ENCODE measurements around the gene PLCB4.

Gene PLCB4

DNA sequence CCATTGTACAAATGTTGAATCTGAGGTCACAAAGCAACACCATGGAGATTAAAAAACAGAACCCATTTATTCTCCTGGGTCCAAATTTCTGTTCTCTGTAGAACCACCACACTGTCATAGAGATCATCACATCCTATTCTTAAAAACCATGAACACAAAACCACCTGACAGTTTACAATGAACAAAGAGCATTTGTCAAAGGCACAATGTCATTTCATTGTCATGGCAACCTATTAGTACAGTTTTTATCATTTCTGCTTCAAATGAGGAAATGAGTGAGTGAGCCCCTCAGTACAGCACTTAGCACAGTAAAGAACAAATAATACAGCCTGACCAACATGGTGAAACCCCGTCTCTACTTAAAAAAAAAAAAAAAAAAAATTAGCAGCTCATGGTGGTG is 422.4 kb downstream of the PLCB4 start:
- no peak for DNase-seq (ENCODE audit: low read depth, low spot score)

DNA sequence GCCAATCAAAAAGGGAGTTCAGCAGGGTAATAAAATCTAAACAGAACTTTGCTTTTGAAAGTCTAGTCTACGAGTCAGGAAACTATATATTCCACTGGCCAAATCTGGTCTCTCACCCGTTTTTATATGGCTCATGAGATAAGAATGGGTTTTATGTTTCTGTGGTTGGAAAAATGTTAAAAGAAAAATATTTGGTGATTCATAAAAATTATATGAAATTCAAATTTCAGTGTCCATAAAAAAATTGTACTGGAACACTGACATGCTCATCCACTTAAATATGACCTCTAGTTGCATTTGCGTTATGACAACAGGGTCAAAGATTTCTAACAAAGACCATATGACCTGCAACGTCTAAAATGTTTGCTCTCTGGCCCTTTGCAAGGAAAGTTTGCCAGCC is 423.2 kb downstream of the PLCB4 start:
- no peak for DNase-seq (ENCODE audit: low read depth, low spot score)

DNA sequence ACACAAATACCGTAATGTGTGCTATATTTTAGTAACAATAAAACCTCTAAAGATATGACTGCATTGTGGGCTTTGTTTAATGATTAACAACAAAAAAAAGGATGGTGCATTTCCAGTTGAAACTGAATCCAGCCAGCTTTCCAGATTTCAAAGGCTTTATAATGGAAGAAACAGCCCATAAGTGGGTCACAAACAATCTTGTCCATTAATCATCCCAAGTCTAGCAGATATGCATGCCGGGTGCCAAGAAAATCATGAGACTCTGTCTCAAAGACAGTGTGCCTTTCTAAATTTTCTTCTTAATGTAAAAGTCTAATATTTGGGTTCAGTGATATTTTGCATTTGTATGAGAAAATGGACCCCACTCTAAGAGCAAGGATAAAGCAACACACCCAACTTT is 424.9 kb downstream of the PLCB4 start:
- no peak for DNase-seq (ENCODE audit: low read depth, low spot score)

DNA sequence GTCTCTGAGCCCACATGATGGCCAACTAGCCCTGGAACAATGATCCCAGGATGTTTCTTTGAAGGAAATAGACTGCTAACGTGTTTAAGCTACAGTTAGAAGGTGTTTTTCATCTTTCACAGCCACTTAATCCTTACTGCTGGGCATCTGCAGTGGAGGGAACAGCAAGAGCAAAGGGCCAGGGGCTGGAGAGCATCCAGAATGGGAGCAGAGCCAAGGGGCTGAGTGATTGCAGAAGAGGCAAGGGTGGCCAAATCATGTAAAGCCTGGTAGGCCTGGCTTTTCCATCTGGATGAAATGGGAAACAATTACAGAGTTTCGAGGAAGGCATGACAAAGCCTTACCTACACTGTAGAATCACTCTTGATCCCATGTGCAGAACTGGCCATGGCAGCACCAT is 426.8 kb downstream of the PLCB4 start:
- no peak for DNase-seq (ENCODE audit: low read depth, low spot score)

DNA sequence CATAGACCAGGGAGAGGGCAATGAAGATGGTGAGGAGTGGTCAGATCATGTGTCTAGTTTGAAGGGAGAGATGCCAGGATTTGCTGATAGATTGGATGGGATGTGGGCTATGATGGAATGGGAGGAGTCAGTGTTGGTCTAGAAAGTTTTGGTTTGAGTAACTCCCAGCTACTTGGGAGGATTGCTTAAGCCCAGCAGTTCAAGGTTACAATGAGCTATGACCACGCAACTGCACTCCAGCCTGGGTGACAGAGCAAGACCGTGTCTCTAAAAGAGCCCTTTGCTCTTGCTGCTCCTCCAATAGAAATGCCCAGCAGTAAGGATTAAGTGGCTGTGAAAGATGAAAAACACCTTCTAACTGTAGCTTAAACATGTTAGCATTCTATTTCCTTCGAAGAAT is 427.3 kb downstream of the PLCB4 start:
- no peak for DNase-seq (ENCODE audit: low read depth, low spot score)

DNA sequence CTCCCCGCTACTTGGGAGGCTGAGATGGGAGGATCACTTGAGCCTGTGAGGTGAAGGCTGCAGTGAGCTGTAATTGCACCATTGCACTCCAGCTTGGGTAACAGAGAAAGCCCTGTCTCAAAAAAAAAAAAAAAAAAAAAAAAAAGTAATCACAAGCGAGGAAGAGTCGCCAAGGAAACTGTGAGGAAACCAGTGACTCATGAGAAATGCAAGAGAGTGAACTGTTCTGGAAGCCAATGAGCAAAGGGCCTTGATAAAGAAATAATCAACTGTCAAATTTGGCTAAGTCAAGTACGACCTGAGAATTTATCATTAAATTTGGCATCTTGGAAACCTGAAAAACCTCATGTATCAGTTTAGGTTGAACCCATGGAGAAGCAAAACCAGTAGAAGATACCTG is 429.4 kb downstream of the PLCB4 start:
- DNase-seq (ENCODE audit: low read depth, low spot score), result no peak

DNA sequence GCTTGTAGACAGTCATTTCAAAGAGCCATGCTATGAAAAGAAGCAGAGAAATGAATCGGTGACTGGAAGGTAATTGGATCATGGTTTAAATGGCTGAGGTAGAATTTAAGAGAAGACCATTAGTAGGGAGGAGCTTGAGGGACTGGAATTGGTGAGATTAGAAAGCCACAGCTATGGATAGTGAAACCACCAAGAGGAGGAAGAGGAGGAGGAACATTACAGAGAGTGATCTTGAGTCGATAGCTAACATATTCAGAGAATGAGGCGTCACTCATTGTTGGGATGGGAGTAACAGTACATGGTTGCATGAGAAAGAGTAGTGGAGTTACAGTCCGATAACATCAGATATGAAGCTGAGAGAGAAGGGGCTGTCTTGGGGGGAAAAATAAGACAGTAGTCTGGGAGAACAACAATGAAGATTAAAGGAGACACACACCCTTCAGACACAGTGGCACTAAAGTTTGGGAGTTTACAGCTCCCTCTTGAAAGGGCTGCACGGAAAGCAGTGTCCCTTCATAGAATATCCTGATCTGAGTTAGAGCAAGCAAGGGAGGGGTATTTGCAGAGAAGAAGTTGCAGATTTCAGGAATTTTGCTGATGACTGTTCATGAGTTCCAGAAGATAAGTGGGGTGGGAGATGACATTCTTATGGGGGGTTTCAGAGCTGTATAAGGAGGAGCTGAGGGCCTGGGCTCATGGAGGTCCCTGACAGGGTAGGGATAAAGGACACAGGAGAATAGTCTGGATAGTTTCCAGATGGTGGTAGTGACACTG is 430.4 kb downstream of the PLCB4 start:
- DNase-seq (ENCODE audit: low read depth, low spot score), result no peak

DNA sequence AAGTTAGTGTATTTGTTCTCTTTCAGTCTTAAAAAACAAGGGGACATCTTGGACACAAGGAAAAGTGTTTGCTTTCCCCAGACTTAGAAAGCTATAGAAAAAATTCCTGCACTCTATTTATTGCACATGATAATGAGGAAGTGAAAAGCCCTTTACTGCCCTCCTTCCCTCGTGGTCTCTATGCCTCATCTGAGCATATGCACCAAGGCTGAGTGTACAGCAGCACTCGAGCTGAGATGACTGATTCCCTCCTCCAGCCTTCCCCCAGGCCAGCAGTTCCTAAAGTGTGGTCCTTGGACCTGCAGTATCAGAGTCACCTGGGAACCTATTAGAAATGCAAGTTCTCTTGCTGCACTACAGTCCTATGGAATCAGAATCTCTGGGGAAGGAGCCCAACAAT is 431.2 kb downstream of the PLCB4 start:
- DNase-seq (ENCODE audit: low read depth, low spot score), result no peak

DNA sequence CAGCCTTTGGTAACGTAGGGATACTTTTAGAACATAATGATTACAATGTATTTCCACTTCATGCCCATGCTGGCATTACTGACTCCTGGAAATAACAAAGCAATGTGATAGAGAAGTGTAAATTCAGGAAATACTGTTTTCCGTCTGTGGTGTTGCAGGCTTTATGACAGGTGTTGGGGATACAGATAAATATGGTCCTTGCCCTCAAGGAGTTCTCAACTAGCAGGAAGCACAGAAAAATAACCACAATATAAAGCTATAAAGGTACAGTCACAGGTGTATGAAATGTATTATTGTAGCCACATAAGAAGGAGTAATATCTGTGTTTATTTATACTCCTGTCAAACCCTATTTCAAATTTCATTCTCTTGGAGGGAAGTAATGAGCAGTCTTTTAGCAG is 432.6 kb downstream of the PLCB4 start:
- no peak for DNase-seq (ENCODE audit: low read depth, low spot score)

DNA sequence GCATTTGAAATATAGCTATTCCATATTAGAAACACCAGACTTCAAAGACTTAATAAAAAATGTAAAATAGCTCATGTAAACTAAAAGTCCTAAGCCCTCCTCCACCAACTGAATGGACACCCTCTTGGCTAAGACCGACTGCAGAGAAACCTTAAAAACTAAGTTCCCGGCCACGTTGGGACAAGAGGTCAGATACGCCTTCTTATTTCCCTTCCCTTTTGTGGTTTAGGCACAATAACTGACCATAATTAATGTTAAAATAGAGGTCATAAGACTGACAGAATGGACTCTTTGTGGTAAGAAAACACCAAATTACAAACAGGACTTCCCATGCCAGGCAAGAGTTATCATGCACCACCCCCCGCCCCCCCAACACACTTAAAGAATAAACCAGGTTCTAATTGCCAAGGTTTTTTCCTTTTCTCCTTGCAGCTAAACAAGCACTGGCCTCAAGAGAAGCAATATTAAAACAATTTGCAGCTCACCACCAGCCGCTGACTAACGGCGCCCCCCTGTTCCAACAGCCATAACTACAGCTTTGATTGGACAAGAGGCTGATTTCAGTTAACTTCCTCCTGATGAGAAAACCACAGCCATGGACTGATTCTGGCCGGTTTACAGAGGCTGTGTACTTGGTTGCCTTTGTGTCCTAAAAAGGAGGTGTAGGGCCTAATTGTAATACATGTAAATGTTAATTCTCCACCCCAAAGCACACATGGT is 434.8 kb downstream of the PLCB4 start:
- no peak for DNase-seq (ENCODE audit: low read depth, low spot score)

DNA sequence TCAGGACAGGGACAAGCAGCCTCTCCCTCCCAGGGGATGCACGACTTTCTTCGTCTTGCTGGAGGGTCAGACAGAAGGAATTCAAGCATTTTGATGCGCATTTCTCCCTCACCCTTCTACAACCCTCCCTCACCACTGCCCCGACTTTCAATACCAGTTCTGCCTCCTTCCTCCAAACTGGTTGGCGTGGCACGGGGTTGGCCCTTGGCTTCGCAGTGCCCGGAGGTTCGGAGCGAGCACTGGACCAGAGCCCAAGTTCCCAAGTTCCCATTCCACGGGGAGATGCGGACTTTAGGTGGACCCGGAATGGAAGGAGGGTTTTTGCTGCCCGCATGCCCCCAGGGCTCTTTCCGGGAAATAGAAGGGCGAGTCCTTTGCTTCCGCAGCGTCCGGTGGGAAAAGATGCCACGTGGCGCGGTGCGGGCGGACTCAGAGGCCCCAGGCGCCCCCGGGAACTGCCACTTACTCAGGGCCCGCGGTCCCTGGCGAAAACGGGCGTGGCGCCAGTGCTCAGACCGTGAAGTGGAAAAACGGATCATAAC is 437.5 kb downstream of the PLCB4 start:
- no peak for DNase-seq (ENCODE audit: low read depth, low spot score)

DNA sequence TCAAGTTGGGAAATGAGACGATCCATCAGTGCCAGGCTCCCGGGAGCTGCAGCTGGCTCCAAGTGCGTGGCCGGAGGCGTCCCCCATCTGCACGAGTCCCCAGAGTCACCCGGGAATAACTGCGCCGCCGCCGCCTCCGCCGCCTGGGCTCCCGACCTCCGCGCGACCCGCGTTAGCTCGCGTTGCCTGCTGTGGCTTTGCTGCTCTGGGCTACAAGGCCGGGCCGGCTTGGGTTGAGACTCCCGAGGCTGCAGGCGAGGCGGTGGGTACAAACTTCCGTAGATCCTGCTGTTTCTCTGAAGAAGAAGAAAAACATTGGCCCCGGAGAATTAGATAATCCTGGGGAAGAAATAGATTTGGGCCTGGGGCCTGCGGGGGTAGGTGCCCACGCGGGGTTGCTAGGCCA is 438.1 kb downstream of the PLCB4 start:
- DNase-seq (ENCODE audit: low read depth, low spot score), result no peak

DNA sequence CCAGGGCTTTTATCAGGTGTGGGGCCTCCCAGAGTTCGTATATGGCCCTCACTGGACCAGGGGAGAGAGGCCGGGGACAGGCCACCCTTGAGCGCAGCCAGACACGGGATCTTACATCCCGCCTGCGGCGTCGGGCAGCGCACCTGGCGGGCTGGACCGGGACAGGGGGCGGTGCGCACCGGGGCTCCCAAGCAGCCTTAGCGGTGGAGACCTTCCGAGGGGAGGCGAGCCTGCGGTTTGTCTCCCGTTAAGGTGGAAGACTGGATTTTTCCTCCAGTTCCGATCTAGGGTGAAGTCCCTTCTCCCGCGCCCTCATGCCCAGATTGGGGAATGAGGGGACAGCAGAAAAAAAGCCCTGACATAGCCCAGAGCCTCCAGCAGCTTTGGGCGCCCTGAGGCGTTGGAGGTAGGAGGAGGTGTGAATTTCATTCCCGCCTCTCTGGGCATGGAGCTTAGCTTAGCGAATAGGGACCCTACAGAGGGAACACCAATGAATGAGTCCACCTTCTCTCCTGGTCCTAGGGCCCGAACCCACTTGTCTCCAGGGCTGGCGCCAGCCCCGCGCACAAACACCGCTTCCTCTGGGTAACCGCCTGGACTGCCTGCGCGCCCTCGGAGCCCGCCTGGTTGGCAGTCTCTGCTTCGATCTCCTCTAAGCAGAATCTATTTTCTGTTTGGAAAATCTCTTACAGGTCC is 438.8 kb downstream of the PLCB4 start:
- no peak for DNase-seq (ENCODE audit: low read depth, low spot score)

DNA sequence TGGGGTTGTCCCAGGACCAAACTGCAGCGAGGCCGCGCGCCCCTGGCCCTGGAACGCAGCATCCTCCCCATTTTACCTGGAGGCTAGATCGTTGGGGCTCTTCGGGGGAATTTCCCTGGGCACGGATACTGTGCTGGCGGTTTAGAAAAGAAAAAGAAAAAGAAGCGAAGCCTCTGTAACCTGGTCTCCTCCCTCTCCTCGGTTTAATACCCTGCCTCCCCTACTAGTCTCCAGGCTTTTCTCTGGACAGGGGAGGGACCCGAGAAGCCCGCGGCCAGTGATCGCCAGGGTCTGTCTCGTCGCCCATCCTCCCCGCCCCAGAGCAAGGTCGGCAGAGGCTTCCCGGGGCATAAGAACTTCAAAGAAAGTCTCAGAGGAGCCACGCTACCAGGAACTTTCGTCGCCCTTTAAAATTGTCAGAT is 439.4 kb downstream of the PLCB4 start:
- DNase-seq (ENCODE audit: low read depth, low spot score), result no peak

DNA sequence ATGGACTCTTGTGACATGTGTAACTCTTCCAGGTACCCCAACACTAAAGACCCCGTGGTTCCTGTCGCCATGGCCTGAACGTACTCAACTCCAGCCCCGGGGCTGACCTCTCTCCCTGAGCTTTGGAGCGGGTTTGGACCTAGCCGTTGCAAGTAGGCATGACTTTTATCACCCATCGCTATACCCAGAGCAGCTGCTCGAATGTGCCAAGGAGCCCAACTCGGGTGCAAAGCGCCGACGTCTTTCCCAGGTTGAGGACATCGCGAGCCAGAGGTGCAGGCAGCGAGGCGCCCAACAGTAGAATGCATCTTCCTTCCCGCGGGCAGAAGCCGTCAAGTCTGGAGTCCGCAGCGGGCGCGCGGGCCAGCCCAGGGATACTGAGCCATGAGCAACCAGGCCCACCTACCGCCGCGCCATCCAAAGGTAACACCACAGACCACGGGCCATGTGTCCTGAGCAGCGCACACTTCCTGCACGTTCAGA is 439.9 kb downstream of the PLCB4 start:
- DNase-seq (ENCODE audit: low read depth, low spot score), result no peak

DNA sequence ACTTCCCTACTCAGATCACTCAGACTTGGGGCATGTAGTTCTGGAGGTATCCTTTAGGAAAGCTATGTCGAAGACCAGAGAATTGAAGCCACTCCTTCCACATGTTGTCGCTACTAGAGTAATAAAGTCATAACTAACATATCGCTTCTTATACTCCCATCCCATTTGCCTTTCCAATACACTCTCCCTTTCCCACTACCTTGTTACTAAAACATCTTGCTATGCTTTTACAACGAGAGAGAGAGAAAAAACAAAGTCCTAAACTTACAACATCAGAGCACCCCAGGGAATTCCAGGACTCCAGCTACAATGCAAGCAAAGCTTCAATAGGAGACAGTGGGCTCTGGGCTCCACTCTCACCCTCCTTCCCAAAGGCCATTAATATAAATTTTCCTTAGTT is 440.4 kb downstream of the PLCB4 start:
- DNase-seq (ENCODE audit: low read depth, low spot score), result no peak

DNA sequence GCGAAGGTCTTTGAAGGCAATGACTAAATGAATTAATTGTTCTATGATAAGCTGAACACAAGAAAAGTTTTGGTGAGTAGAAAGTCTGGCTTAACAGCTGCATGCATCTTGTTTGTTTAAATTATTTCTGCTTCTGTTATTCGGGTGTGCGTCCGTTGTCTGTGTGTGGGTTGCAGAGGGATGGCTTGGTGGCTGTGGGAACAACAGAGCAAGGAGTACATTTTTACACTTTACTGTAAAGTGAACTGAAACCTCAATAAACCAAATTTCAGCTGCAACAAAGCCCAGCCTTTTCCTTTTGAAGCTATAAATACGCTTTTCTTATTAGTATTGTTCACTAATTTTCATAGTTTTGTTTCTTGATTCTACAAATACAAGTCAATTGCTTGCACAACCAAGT is 442.0 kb downstream of the PLCB4 start:
- no peak for DNase-seq (ENCODE audit: low read depth, low spot score)

DNA sequence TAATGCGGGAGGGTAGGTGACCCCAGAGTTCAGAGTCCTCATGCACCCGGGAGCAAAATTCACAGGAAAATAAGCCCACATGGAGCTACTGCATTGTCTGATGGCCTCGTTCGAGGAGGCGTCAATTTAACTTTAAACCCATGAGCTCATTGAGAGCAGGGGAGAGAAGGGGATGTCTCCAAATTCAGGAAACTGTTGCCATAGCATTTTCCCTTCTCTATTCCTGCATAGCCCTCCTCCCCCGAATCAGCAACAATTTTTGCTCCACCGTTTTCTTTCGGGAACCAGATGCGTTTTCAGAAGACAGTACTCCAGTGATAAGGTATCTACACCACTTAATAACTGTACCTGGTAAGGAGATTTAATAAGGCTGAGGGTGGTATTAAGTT is 445.2 kb downstream of the PLCB4 start:
- DNase-seq (ENCODE audit: low read depth, low spot score), result no peak

DNA sequence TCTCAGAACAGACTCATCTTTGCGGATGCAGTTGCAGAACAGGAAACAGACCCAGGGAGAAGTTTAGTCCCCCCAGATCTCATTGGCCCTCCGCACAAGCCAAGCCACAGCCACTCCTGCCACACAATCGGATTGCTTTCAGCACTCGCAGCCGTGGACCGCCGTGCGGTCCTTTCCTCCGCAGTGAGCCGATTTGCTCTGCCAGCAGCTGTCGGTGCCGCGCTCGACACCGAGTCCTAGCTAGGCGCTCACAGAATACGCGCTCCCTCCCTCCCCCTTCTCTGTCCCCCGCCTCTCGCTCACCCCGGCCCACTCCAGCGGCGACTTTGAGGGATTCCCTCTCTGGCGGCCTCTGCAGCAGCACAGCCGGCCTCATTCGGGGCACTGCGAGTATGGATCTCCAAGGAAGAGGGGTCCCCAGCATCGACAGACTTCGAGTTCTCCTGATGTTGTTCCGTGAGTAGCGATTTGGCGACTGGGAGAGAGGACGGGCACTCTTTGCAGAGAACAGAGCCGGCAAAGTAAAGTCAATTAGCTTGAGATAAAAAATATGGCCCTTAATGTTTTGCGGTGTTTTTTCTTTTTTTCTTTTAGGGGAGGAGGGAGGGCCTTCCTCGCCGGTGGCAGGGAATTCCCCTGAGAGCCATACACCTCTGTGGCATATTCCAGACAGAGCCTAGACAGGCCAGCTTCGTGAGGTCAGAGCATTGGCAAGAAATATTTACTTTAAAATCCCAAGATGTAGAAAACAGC is 445.8 kb downstream of the PLCB4 start, which contains the start of gene LAMP5:
Gene LAMP5, plus strand, starts transcription at position 130 of the 753 bp plus-strand sequence. Its CDS starts 263 bp downstream, at position 393.
- no peak for DNase-seq (ENCODE audit: low read depth, low spot score)

DNA sequence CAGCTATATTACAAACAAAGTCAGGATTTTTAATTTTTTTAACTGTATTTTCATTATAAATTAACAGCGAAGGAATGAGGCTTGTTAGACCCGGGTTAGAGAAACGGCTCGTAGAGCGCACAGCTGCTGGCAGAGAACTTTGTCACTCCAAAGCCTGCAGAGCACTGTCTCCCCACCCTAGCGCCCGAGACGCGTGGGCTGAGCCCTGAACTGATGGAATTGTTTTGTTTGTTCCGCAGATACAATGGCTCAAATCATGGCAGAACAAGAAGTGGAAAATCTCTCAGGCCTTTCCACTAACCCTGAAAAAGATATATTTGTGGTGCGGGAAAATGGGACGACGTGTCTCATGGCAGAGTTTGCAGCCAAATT is 446.3 kb downstream of the PLCB4 start:
- no peak for DNase-seq (ENCODE audit: low read depth, low spot score)

DNA sequence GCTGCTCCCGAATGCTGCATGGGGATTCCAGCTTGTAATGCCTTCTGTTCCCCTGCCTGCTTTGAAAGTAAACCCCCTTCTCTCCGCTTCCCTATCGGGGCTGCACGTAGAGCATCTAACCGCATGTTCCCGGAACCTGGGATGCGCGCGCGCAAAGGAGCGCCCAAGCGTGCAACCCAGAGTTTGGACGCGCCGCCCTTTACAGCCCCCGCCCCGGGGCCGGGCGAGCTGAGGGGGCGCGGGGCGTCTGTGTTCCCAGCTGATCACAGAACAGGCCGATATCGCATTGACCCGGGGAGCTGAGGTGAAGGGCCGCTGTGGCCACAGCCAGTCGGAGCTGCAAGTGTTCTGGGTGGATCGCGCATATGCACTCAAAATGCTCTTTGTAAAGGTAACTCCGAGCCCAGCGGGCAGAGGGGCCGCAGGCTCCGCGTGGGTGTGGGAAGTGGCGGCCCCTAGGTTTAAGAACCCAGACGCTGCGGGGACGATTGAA is 446.9 kb downstream of the PLCB4 start:
- no peak for DNase-seq (ENCODE audit: low read depth, low spot score)
